IMR-90 (cell line): Measurements from ENCODE around the gene SLC44A2. TPM values are rescaled to one million over a fixed set of nuclear protein-coding genes. Genes with fewer than 3 reads are reported as not detected.

Experiments used
- ATAC-seq: fragments of 200-7000 bp; cut with Tn5 transposase; 2 replicates; pipeline ENCODE4 v1.9.1; 2020; ENCODE audit warnings: low read depth, mild to moderate bottlenecking, moderate library complexity
- BruUV-seq: library from RNA; stranded (reverse); fragments of 400-500 nt; replicated peaks from 2 replicates; lab custom pipeline; 2021; lab: Mats Ljungman, UMichigan
- CTCF ChIA-PET: fragments of 300-600 bp; formaldehyde crosslinking; extraction: SDS; loops from one replicate; lab custom pipeline; 2021; ENCODE audit warnings: antibody characterized with exemption; lab: Yijun Ruan, JAX
- POLR2A ChIA-PET: fragments of 300-600 bp; sonication (Branson Sonifier 250); formaldehyde crosslinking; loops from one replicate; lab custom pipeline; 2022; ENCODE audit warnings: antibody characterized with exemption; ENCODE audit not compliant: unreplicated experiment; lab: Charles Lee
- DNase-seq: peaks from one replicate; pipeline ENCODE4 v3.0.0; 2013
- H2AFZ ChIP-seq: replicated peaks from 2 replicates; pipeline ENCODE3; 2013; ENCODE audit warnings: low read length, mild to moderate bottlenecking; ENCODE audit not compliant: poor library complexity
- H2AK5ac ChIP-seq: 2 replicates; pipeline ENCODE4 v1.6.1; 2013; ENCODE audit warnings: low read depth, low read length, inconsistent platforms
- H2AK9ac ChIP-seq: replicated peaks from 2 replicates; pipeline ENCODE3; 2013; ENCODE audit warnings: mild to moderate bottlenecking, low read depth, low read length, moderate library complexity; ENCODE audit not compliant: poor library complexity
- H2BK120ac ChIP-seq: 2 replicates; pipeline ENCODE4 v1.6.1; 2013; ENCODE audit warnings: low read depth, low read length, inconsistent platforms
- H2BK15ac ChIP-seq: 3 replicates; pipeline ENCODE4 v1.6.1; 2013; ENCODE audit warnings: low read depth, low read length, inconsistent platforms
- H2BK20ac ChIP-seq: 2 replicates; pipeline ENCODE4 v1.6.1; 2013; ENCODE audit warnings: low read depth, mild to moderate bottlenecking, inconsistent platforms, low read length, moderate library complexity
- H2BK5ac ChIP-seq: 2 replicates; pipeline ENCODE4 v1.6.1; 2013; ENCODE audit warnings: mild to moderate bottlenecking, low read depth, low read length, inconsistent platforms; ENCODE audit not compliant: poor library complexity, severe bottlenecking
- H3K14ac ChIP-seq: replicated peaks from 2 replicates; pipeline ENCODE4 v1.6.1; 2013; ENCODE audit warnings: low read depth, low read length, inconsistent platforms
- H3K18ac ChIP-seq: 2 replicates; pipeline ENCODE4 v1.6.1; 2013; ENCODE audit warnings: low read depth, low read length, control low read depth
- H3K23ac ChIP-seq: 2 replicates; pipeline ENCODE4 v1.6.1; 2013; ENCODE audit warnings: low read depth, low read length, inconsistent platforms
- H3K27ac ChIP-seq: 2 replicates; pipeline ENCODE4 v1.5.1; 2013; ENCODE audit warnings: mild to moderate bottlenecking, control low read depth, low read length; ENCODE audit not compliant: insufficient read depth
- H3K27me3 ChIP-seq: 2 replicates; pipeline ENCODE4 v1.6.1; 2013; ENCODE audit warnings: low read length; ENCODE audit not compliant: control insufficient read depth, insufficient read depth
- H3K36me3 ChIP-seq: 2 replicates; pipeline ENCODE4 v1.6.1; 2013; ENCODE audit warnings: low read length, mixed read lengths; ENCODE audit not compliant: control insufficient read depth, insufficient read depth
- H3K4ac ChIP-seq: 2 replicates; pipeline ENCODE4 v1.6.1; 2013; ENCODE audit warnings: low read depth, low read length, inconsistent platforms
- H3K4me1 ChIP-seq: 2 replicates; pipeline ENCODE4 v1.6.1; 2013; ENCODE audit warnings: low read length, mixed read lengths; ENCODE audit not compliant: control insufficient read depth, insufficient read depth
- H3K4me2 ChIP-seq: 2 replicates; pipeline ENCODE4 v1.6.1; 2013; ENCODE audit warnings: low read depth, mild to moderate bottlenecking, control low read depth, low read length, moderate library complexity
- H3K4me3 ChIP-seq: 2 replicates; pipeline ENCODE4 v1.5.1; 2013; ENCODE audit warnings: low read depth, mild to moderate bottlenecking, control low read depth, low read length, moderate library complexity; ENCODE audit not compliant: insufficient read depth
- H3K56ac ChIP-seq: 2 replicates; pipeline ENCODE4 v1.6.1; 2013; ENCODE audit warnings: low read length, inconsistent platforms; ENCODE audit not compliant: insufficient read depth; ENCODE audit errors: extremely low read depth
- H3K79me1 ChIP-seq, 2 experiments: 2 replicates each; pipeline ENCODE4 v1.6.1; 2013; ENCODE audit warnings: low read length in 2 of 2, inconsistent platforms in 1 of 2, low read depth in 1 of 2
- H3K9ac ChIP-seq: 2 replicates; pipeline ENCODE4 v1.6.1; 2013; ENCODE audit warnings: low read depth, low read length, control low read depth
- H3K9me1 ChIP-seq: 2 replicates; pipeline ENCODE4 v1.6.1; 2013; ENCODE audit warnings: low read length, inconsistent platforms; ENCODE audit not compliant: insufficient read depth
- H3K9me3 ChIP-seq: 2 replicates; pipeline ENCODE4 v1.6.1; 2013; ENCODE audit warnings: low read length; ENCODE audit not compliant: control insufficient read depth, insufficient read depth
- H4K20me1 ChIP-seq: 2 replicates; pipeline ENCODE4 v1.6.1; 2013; ENCODE audit warnings: low read length, inconsistent platforms; ENCODE audit not compliant: insufficient read depth
- H4K5ac ChIP-seq: 2 replicates; pipeline ENCODE4 v1.6.1; 2013; ENCODE audit warnings: mild to moderate bottlenecking, low read depth, low read length, control low read depth
- H4K8ac ChIP-seq, 2 experiments: 2 replicates each; pipeline ENCODE4 v1.6.1; 2013; ENCODE audit warnings: low read depth in 2 of 2, low read length in 2 of 2, control low read depth in 1 of 2, inconsistent platforms in 1 of 2
- H4K91ac ChIP-seq: 2 replicates; pipeline ENCODE4 v1.6.1; 2013; ENCODE audit warnings: low read depth, low read length, inconsistent platforms; ENCODE audit not compliant: insufficient read depth
- CHD1 ChIP-seq: IDR thresholded peaks from 2 replicates; pipeline ENCODE4 v1.6.1; 2012; ENCODE audit warnings: low read depth, low read length, improper control_type of control experiment
- MAZ ChIP-seq: IDR thresholded peaks from 2 replicates; pipeline ENCODE4 v1.6.1; 2012; ENCODE audit warnings: low read depth, mild to moderate bottlenecking, low read length, improper control_type of control experiment, moderate library complexity, borderline replicate concordance
- WGBS, 2 experiments: methylation state at CpG; one replicate each; pipeline versions ENCODE4 v1.1.5 to v1.1.7; 2013; ENCODE audit warnings: missing lambda C conversion rate in 2 of 2; ENCODE audit not compliant: insufficient read length in 1 of 2; ENCODE audit errors: extremely low coverage in 2 of 2; 5-methylcytosine and 5-hydroxymethylcytosine counted together
- dilution Hi-C: fragments of 300-500 bp; cut with HindIII; formaldehyde crosslinking; loops from one replicate; pipeline ENCODE4 v1.14.3; 2018; ENCODE audit warnings: low sequenced_read_pairs; ENCODE audit not compliant: unreplicated experiment
- in situ Hi-C: fragments of 300-500 bp; cut with MboI; formaldehyde crosslinking; loops from 3 replicates; pipeline ENCODE4 v1.14.3; 2019; ENCODE audit warnings: low sequenced_read_pairs, inconsistent platforms, mixed read lengths
- intact Hi-C: fragments of 100-400 bp; cut with micrococcal nuclease; formaldehyde crosslinking; loops from 2 replicates; pipeline ENCODE4 v1.10.0; 2022
- polyA plus RNA-seq, 3 experiments: library from polyadenylated mRNA; depleted of rRNA; stranded (reverse); fragments of >200 nt; gene quantifications; 2 replicates each; pipeline ENCODE4 v1.2.3, GENCODE V29; 2012; ENCODE audit warnings: low replicate concordance in 1 of 3
- total RNA-seq: library from RNA; depleted of rRNA; stranded (reverse); fragments of >200 nt; gene quantifications from 2 replicates; pipeline ENCODE4 v1.2.3, GENCODE V29; 2012

SLC44A2 gene
- total and polyA plus RNA-seq, 2 of the 4 experiments (the other 2 are of a cell fraction), result 28.5 to 62.9 TPM

DNA sequence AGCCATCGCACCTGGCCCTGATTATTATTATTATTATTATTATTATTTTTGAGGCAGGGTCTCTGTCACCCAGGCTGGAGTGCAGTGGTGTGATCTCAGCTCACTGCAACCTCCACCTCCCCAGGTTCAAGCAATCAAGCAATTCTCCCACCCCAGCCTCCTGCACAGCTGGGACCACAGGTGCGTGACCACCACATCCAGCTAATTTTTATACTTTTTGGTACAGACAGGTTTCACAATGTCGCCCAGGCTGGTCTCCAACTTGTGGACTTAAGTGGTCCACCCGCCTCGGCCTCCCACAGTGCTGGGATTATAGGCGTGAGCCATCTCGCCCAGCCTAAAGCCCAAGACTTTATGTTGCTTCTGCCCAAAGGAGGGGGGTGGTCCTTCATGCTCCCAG is 32.2 kb upstream of the SLC44A2 start:
- no CpG with 5 or more reads among the region's 7 CpGs for WGBS, 2 experiments

More for the DNA sequence above, 32.2 kb upstream of the SLC44A2 start:
- Histone ChIP-seq H3K79me1 (no peaks in the 10 kb centered on the region), H4K8ac (no peak overlapping the region), H2AK9ac (no peak overlapping the region), H2AK5ac (no peak overlapping the region), H3K23ac (no peak overlapping the region), H4K20me1 (no peaks in the 10 kb centered on the region), H3K18ac (no peak overlapping the region), H3K27me3 (peaks cover 23% of the 10 kb centered on the region), H3K9me1 (no peaks in the 10 kb centered on the region; the same call in 1 of the 2 replicates), H3K36me3 (no peaks in the 10 kb centered on the region), H3K4ac (no peak overlapping the region), H3K9ac (no peak overlapping the region), H3K27ac (no peak overlapping the region), H3K4me2 (no peak overlapping the region), H2AFZ (no peak overlapping the region), H3K56ac (no peak overlapping the region), H4K5ac (no peak overlapping the region), H2BK5ac (no peak overlapping the region), H2BK15ac (no peak overlapping the region), H2BK20ac (no peak overlapping the region), H3K4me3 (no peak overlapping the region), H4K91ac (no peak overlapping the region), H3K4me1 (no peaks in the 10 kb centered on the region; the same call in 1 of the 2 replicates), H2BK120ac (no peak overlapping the region), H3K9me3 (no peaks in the 10 kb centered on the region), H3K14ac (no peak overlapping the region)
- ChIA-PET CTCF (no interaction called here), POLR2A (no interaction called here)
- DNase-seq (no peak), ATAC-seq (no peak)
- no TSS peak for BruUV-seq
- dilution Hi-C loops, result no loop called here
- intact Hi-C loops, result no loop called here
- in situ Hi-C loops, result no loop called here
- TF ChIP-seq CHD1 (no peak), MAZ (no peak)
